PFSK-1 (cell line): ENCODE measurements around the gene SRSF10.

Experiments
- FOXP2 ChIP-seq: optimal IDR thresholded peaks from 2 replicates; pipeline ENCODE3; 2011; ENCODE audit warnings: borderline replicate concordance, control low read depth, inconsistent platforms; ENCODE audit not compliant: insufficient read depth; ENCODE audit errors: extremely low read length, extremely low read depth
- POLR2AphosphoS5 ChIP-seq: IDR thresholded peaks from 2 replicates; pipeline ENCODE4 v1.6.1; 2012; ENCODE audit warnings: low read depth, mild to moderate bottlenecking, control low read depth, low read length, moderate library complexity
- REST ChIP-seq, 2 experiments: IDR thresholded peaks; 2 replicates each; pipeline versions ENCODE4 v1.6.1 to v1.8.0; 2011 to 2012; ENCODE audit warnings: low read depth in 2 of 2, low read length in 2 of 2, control low read depth in 1 of 2, inconsistent platforms in 1 of 2, mild to moderate bottlenecking in 1 of 2, moderate library complexity in 1 of 2; ENCODE audit not compliant: insufficient read depth in 1 of 2
- SIN3A ChIP-seq: IDR thresholded peaks from 2 replicates; pipeline ENCODE4 v1.6.1; 2012; ENCODE audit warnings: mild to moderate bottlenecking, low read length, moderate library complexity, borderline replicate concordance; ENCODE audit not compliant: insufficient read depth
- TAF1 ChIP-seq: IDR thresholded peaks from 2 replicates; pipeline ENCODE4 v1.6.1; 2012; ENCODE audit warnings: low read length, control low read depth, borderline replicate concordance; ENCODE audit not compliant: insufficient read depth

SRSF10 gene

GRCh38 chr1:23953020-23953419 lies 27.1 kb downstream of the SRSF10 start:
- no peak for TF ChIP-seq SIN3A
- TF ChIP-seq REST (IDR thresholded peaks at IDR 0.05; ENCODE audit: insufficient read depth in 1 of 2, low read depth in 2 of 2, low read length in 2 of 2), result no peak
- TF ChIP-seq TAF1, result no peak
- no peak for TF ChIP-seq POLR2AphosphoS5
- TF ChIP-seq FOXP2, result no peak

- no peak for TF ChIP-seq TAF1
Measured at GRCh38 chr1:23947366-23947765, 32.8 kb downstream of the SRSF10 start.

- no peak for TF ChIP-seq SIN3A
- no peak for TF ChIP-seq POLR2AphosphoS5
- TF ChIP-seq REST (IDR thresholded peaks at IDR 0.05; ENCODE audit: insufficient read depth in 1 of 2, low read depth in 2 of 2, low read length in 2 of 2), result peak; percentile 57 to 88; a peak in 3 of 4 replicates
Measured at GRCh38 chr1:23936481-23937176, 43.5 kb downstream of the SRSF10 start.

- no peak for TF ChIP-seq SIN3A
- TF ChIP-seq FOXP2, result no peak
- TF ChIP-seq POLR2AphosphoS5, result no peak
- TF ChIP-seq REST (IDR thresholded peaks at IDR 0.05; ENCODE audit: insufficient read depth in 1 of 2, low read depth in 2 of 2, low read length in 2 of 2), result no peak
- no peak for TF ChIP-seq TAF1
Measured at GRCh38 chr1:23931491-23931880, 48.6 kb downstream of the SRSF10 start.

GRCh38 chr1:23930861-23931490 lies 49.2 kb downstream of the SRSF10 start:
- no peak for TF ChIP-seq REST (IDR thresholded peaks at IDR 0.05; ENCODE audit: insufficient read depth in 1 of 2, low read depth in 2 of 2, low read length in 2 of 2)
- TF ChIP-seq TAF1, result no peak
- TF ChIP-seq FOXP2, result no peak
- no peak for TF ChIP-seq SIN3A
- TF ChIP-seq POLR2AphosphoS5, result no peak
